Subcutaneous adipose tissue (tissue), 4 donors: ENCODE results near the gene TYSND1. TPM values are rescaled to one million over a fixed set of nuclear protein-coding genes. Genes with fewer than 3 reads are reported as not detected.

Experiments
- CTCF ChIP-seq: fragments of 450-650 bp; IDR thresholded peaks from one replicate; pipeline ENCODE4 v1.5.1; 2016; ENCODE audit warnings: low read depth, mild to moderate bottlenecking, control low read depth, antibody characterized with exemption, moderate library complexity
- total RNA-seq, 4 donors: library from RNA; depleted of rRNA; stranded (reverse); fragments of >200 nt; gene quantifications; one replicate each; pipeline ENCODE4 v1.1.0, GENCODE V29; 2016

Gene TYSND1
- total RNA-seq, 4 donors from 2014 or later: 6.7 to 21.9 (median 13.2) TPM

GRCh38 chr10:70090951-70091350, 55.5 kb downstream of the TYSND1 start:
- TF ChIP-seq CTCF: no peak

- TF ChIP-seq CTCF: no peak
These were observed 56.5 kb downstream of the TYSND1 start for GRCh38 chr10:70090013-70090412.

- TF ChIP-seq CTCF: no peak
These were observed 58.2 kb downstream of the TYSND1 start for GRCh38 chr10:70088308-70088698.

Other genes starting within 250 kb of the TYSND1 start
- 1 to 10 TPM in 3 of 4 donors, under 1 TPM in 1; 0.57 to 3.1 (median 2.4) TPM for gene MACROH2A2, start 93.9 kb downstream of the TYSND1 start, total RNA-seq
- gene AIFM2, start 13.9 kb downstream of the TYSND1 start, total RNA-seq: 10 to 100 TPM; 46.2 to 97.2 (median 50.1) TPM
- gene SAR1A, start 23.8 kb upstream of the TYSND1 start, total RNA-seq: 100 to 1,000 TPM; 102 to 227 (median 105) TPM
- gene PPA1, start 86.7 kb upstream of the TYSND1 start, total RNA-seq: 100 to 1,000 TPM; 111 to 437 (median 133) TPM
- gene NPFFR1, start 137.3 kb upstream of the TYSND1 start, total RNA-seq: not detected
- gene LRRC20, start 235.9 kb upstream of the TYSND1 start, total RNA-seq: 1 to 10 TPM; 2.3 to 5.8 (median 3.5) TPM